ENCODE measurements around the gene LRP5. TPM values are rescaled to one million over a fixed set of nuclear protein-coding genes. Genes with fewer than 3 reads are reported as not detected.

Gene LRP5
- 38.8 to 62.0 TPM (median 57.0 TPM) in 5 replicates for total RNA-seq (2022; extraction: Qiagen RNA extraction; ENCODE audit: low read depth)

DNA sequence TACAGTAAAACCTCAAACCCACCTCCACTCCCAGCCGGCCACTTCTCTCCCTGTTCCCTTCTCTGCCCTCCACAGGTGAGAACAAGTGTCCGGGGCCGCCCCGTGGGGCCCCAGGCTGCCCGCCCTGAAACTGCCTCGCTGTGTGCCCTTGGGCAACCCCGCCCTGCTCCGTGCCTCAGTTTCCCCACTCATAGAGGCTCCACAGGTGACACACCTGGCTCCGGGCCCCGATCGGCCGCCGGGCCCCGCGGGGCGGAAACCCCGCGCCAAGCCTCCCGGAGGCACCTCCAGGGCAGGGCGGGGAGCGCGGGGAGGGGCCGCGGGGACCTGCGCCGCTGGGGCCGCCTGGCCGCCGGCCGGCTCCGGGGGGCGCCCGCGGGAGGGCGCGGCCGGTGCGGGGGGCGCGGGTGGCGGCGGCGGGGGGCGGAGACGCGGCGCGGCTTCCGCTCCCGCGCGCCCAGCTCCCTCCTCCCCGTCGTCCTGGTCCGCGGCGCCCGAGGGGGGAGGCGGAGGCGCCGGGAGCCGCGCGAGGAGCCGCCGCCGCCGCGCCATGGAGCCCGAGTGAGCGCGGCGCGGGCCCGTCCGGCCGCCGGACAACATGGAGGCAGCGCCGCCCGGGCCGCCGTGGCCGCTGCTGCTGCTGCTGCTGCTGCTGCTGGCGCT lies at the start of gene LRP5:
LRP5 (plus strand) TSS at position 475 of the 663 bp plus-strand sequence; CDS start at position 599, 124 bp downstream.

DNA sequence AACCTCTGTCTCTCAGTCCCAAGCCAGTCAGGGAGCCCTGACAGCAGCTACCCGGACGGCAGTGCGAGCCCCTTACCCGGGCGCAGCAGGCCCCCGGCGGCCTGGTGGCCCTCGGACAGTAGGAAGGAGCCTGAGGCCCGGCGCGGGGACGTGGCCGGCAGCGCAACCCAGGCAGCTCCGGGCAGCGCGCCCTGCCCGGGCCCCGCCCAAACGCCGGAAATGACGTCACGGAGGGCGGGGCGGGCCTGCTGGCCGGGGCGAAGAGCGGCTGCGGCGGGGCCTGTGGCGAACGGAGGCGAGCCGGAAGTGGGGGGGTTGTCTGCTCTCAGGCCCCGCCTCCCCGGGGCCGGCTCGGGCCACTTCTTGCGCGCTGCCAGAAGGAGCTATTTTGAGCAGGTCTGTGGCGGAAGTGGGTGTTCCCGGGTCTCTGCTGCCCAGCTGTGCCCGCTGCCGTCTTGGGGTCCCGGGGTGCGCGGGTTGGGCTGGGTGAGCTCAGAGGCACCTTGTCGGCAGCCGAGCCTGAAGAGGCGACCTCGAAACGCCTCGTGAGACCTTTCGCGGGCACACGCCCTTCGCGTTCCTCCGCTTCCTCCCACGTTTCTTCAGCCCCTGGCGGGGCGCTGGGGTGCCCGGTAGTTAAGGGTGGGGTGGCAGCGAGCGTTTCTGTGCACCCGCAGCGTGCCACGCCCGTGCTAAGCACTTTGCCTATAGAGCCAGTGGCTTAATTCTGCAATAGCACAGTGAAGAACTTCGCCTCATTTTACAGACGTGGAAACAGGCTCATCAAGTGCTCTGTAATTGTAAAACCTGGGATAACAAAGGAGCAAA lies 40.4 kb upstream of the LRP5 start, which contains the start of gene C11orf24:
C11orf24 (minus strand) TSS at position 193 of the 828 bp plus-strand sequence. CDS start 8,206 bp downstream, outside the sequence.

DNA sequence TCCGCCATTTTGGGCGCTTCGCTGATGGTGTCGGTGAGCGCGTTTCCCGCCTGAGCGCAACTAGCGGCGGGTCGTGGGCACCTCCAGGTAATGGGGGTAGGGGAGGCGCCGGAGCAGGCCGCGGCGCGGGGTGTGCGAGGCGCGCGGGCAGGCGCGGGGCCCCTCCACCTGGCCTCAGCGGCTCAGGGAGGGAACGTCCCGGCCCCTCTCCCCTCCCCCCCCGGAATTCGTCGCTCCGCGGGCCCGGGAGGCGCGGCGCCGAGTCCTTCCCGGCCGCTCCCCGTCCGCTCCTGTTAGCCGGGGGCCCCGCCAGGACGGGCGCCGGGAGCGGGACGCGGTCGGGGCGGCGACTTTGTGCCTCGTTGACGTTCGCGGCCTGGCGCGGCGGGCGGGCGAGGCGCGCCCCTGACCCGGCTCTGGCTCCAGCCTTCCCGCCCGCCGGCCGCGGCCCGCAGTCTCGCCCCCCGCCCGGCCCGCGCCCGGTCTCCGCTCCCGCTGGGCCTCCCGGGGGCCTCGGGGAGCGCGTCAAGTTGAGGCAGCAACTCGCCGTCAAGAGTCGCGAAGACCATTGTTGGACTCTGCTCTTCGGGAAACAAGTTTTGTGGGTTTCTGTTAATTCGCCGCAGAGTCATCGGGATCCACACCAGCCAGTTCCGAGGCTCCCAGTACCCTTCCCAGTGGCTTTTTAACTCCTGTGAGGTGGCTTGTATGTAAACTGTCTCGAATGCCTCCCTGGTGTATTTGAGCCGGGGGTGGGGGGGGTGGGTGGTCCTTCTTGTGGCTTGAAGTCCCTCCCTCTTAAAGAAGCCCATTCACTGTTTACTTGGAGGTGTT lies 148.6 kb downstream of the LRP5 start, which contains the start of gene PPP6R3:
PPP6R3 (plus strand) TSS at position 12 of the 834 bp plus-strand sequence. CDS start 76,913 bp downstream, outside the sequence.

Other genes starting within 250 kb of the LRP5 start
- gene CHKA, start 191.2 kb upstream of the LRP5 start, total RNA-seq (2022; extraction: Qiagen RNA extraction; ENCODE audit: low read depth) = 26.7 to 30.3 TPM (median 27.4 TPM) in 5 replicates
- 18.5 to 27.3 TPM (median 20.1 TPM) in 5 replicates for gene KMT5B, start 99.3 kb upstream of the LRP5 start, total RNA-seq (2022; extraction: Qiagen RNA extraction; ENCODE audit: low read depth)
- gene C11orf24, start 40.6 kb upstream of the LRP5 start, total RNA-seq (2022; extraction: Qiagen RNA extraction; ENCODE audit: low read depth) = 50.1 to 62.2 TPM (median 60.4 TPM) in 5 replicates
- gene PPP6R3, start 148.2 kb downstream of the LRP5 start, total RNA-seq (2022; extraction: Qiagen RNA extraction; ENCODE audit: low read depth) = 45.8 to 63.5 TPM (median 56.8 TPM) in 5 replicates